Coronary artery (tissue), 2 donors: ENCODE results near the gene RPP40.

ENCODE experiments used
- DNase-seq: peaks from one replicate; pipeline ENCODE4 v3.0.0-alpha.2; 2017; ENCODE audit warnings: low spot score
- H3K27ac ChIP-seq, 2 donors: fragments of 200-600 bp; sonication (generic); one replicate each; pipeline ENCODE4 v1.5.1; 2016 to 2019
- H3K4me3 ChIP-seq: fragments of 200-600 bp; sonication (generic); 2 replicates; pipeline ENCODE4 v1.5.1; 2016; ENCODE audit warnings: mild to moderate bottlenecking, moderate library complexity
- CTCF ChIP-seq: fragments of 200-600 bp; sonication (generic); IDR thresholded peaks from one replicate; pipeline ENCODE4 v1.5.1; 2019; ENCODE audit warnings: antibody characterized with exemption

The RPP40 gene

GRCh38 chr6:4950836-4951533 is 52.9 kb downstream of the RPP40 start:
- DNase-seq, result peak; percentile 14
- TF ChIP-seq CTCF, result no peak
- Histone ChIP-seq H3K4me3 (no peak overlapping the region), H3K27ac (no peak overlapping the region)

- DNase-seq, result peak; percentile 35
- no peak overlapping the region for H3K4me3 ChIP-seq
- TF ChIP-seq CTCF, result no peak
- no peak overlapping the region for H3K27ac ChIP-seq
Observed at GRCh38 chr6:4950076-4950475, 53.8 kb downstream of the RPP40 start.

- TF ChIP-seq CTCF, result no peak
- Histone ChIP-seq H3K4me3 (no peak overlapping the region), H3K27ac (no peak overlapping the region)
- DNase-seq, result peak; percentile 21
Observed at GRCh38 chr6:4948781-4949450, 54.9 kb downstream of the RPP40 start.

- no peak for DNase-seq
- no peak for TF ChIP-seq CTCF
- Histone ChIP-seq H3K27ac (no peak overlapping the region), H3K4me3 (no peak overlapping the region)
Observed at GRCh38 chr6:4947716-4948115, 56.1 kb downstream of the RPP40 start.

- DNase-seq, result peak; percentile 63
Observed at GRCh38 chr6:4946521-4946920, 57.3 kb downstream of the RPP40 start.

More at GRCh38 chr6:4946521-4946920, 57.3 kb downstream of the RPP40 start:
- no peak overlapping the region for H3K4me3 ChIP-seq
- no peak overlapping the region for H3K27ac ChIP-seq
- no peak for TF ChIP-seq CTCF
